HUES64 (cell line): ENCODE results near the gene KRTAP5-4.

Experiments used
- H3K27ac ChIP-seq: 2 replicates; pipeline ENCODE4 v1.7.0; 2013; ENCODE audit warnings: low read depth, low read length, inconsistent platforms
- H3K27me3 ChIP-seq: 2 replicates; pipeline ENCODE4 v1.6.1; 2013; ENCODE audit warnings: mild to moderate bottlenecking, low read length; ENCODE audit not compliant: insufficient read depth
- H3K36me3 ChIP-seq: 2 replicates; pipeline ENCODE4 v1.6.1; 2013; ENCODE audit warnings: mild to moderate bottlenecking, low read length; ENCODE audit not compliant: insufficient read depth
- H3K4me1 ChIP-seq: 2 replicates; pipeline ENCODE4 v1.6.1; 2013; ENCODE audit warnings: mild to moderate bottlenecking, low read length, moderate library complexity; ENCODE audit not compliant: insufficient read depth
- H3K4me3 ChIP-seq: 2 replicates; pipeline ENCODE4 v1.5.1; 2013; ENCODE audit warnings: mild to moderate bottlenecking, low read length, moderate library complexity
- H3K9ac ChIP-seq: 2 replicates; pipeline ENCODE4 v1.6.1; 2013; ENCODE audit warnings: mild to moderate bottlenecking, low read depth, low read length
- H3K9me3 ChIP-seq: 2 replicates; pipeline ENCODE4 v1.6.1; 2013; ENCODE audit warnings: low read depth, low read length; ENCODE audit not compliant: insufficient read depth
- WGBS: fragments of 150-250, 120-280 bp; methylation state at CpG from one replicate; pipeline ENCODE4 v1.1.7; 2013; ENCODE audit warnings: missing lambda C conversion rate; 5-methylcytosine and 5-hydroxymethylcytosine counted together

KRTAP5-4 gene

GRCh38 chr11:1643146-1643690, 21.3 kb upstream of the KRTAP5-4 start:
- Histone ChIP-seq H3K9ac (no peak overlapping the region), H3K27me3 (peaks cover 3% of the 10 kb centered on the region; the same call in 1 of the 2 replicates), H3K9me3 (no peaks in the 10 kb centered on the region), H3K36me3 (no peaks in the 10 kb centered on the region), H3K27ac (no peak overlapping the region), H3K4me1 (no peaks in the 10 kb centered on the region), H3K4me3 (no peak overlapping the region)
- WGBS = 95% methylated on average over 18 of the region's 20 CpGs

- peaks cover 3% of the 10 kb centered on the region; the same call in 1 of the 2 replicates for H3K27me3 ChIP-seq
- H3K27ac ChIP-seq = no peak overlapping the region
- WGBS = 85% methylated on average over 29 of the region's 29 CpGs
Measured at GRCh38 chr11:1642288-1643145, 20.6 kb upstream of the KRTAP5-4 start.

GRCh38 chr11:1641096-1641495, 19.2 kb upstream of the KRTAP5-4 start:
- WGBS = 93% methylated on average over 15 of the region's 15 CpGs
- H3K4me1 ChIP-seq = no peaks in the 10 kb centered on the region
- H3K9ac ChIP-seq = no peak overlapping the region
- no peak overlapping the region for H3K27ac ChIP-seq
- no peak overlapping the region for H3K4me3 ChIP-seq
- H3K36me3 ChIP-seq = no peaks in the 10 kb centered on the region
- no peaks in the 10 kb centered on the region for H3K9me3 ChIP-seq
- H3K27me3 ChIP-seq = peaks cover 3% of the 10 kb centered on the region; the same call in 1 of the 2 replicates

More at GRCh38 chr11:1642288-1643145, 20.6 kb upstream of the KRTAP5-4 start:
- no peaks in the 10 kb centered on the region for H3K4me1 ChIP-seq
- no peaks in the 10 kb centered on the region for H3K9me3 ChIP-seq
- no peak overlapping the region for H3K4me3 ChIP-seq
- H3K36me3 ChIP-seq = no peaks in the 10 kb centered on the region
- H3K9ac ChIP-seq = no peak overlapping the region

DNA sequence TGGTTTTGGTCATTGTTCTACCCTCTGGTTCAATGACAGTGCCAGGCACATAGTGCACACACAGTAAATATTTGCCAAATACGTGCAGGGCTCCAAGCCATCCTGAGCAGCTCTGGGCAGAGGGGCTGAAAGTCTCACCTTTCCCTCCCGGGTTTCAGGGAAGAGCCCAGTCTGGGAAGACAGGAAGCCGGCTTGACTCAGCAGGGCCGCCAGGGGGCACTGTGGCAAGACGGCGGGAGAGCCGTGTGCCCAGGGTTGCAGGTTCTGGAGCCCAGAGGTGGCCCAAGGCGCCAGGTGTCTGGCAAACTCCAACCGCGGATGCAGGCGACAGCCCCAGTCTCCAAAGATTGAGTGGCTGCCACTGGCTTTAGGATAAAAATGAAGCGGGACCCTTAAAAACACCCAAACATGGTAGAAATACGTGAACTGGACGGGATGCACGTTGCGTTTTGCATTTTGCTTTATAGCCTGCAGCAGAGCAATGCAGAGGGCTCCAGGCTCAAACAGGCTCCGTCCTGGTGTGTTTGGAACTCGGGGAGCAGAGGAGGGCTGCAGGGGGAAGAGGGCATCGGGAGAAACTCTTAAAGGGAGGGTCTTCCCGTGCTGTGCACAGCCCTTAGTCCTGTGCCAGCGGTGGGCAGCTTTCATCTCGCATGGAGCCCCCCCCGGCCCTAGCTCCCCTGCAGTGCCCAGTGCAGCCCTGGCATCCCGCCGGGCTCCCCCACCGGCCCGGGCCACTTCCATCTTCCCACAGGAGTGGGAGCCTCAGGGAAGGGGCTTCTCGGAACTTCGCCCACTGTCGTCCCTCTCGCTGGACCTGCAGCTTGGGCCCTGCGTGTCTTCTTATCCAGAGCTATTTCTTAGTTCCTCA, 18.4 kb upstream of the KRTAP5-4 start:
- 57% methylated on average over 32 of the region's 32 CpGs for WGBS
- Histone ChIP-seq H3K36me3 (no peaks in the 10 kb centered on the region), H3K27me3 (peaks cover 3% of the 10 kb centered on the region; the same call in 1 of the 2 replicates)

DNA sequence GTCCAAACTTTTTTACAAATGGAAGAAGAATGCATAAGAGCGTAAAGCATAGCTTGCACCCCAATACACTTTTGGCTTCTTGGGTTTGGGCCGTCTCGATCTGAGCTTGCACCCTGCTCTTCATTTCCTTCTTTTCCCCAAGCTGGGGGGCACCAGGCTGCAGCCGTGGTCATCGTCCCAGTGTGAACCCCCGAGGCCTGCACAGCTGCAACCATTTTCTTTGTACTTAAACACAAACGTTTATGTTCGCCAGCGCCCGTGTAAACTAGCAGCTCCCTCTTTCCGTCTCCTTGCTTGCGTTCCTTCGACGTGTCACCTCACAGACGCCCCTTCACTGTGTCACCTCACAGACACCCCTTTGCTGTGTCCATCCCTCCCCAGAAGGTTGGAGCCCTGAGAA, 17.7 kb upstream of the KRTAP5-4 start:
- Histone ChIP-seq H3K36me3 (no peaks in the 10 kb centered on the region), H3K9me3 (no peaks in the 10 kb centered on the region), H3K4me3 (no peak overlapping the region), H3K9ac (no peak overlapping the region), H3K27me3 (peaks cover 3% of the 10 kb centered on the region; the same call in 1 of the 2 replicates), H3K4me1 (no peaks in the 10 kb centered on the region), H3K27ac (no peak overlapping the region)
- WGBS = 81% methylated on average over 15 of the region's 15 CpGs

More for the DNA sequence above, 18.4 kb upstream of the KRTAP5-4 start:
- Histone ChIP-seq H3K4me3 (no peak overlapping the region), H3K27ac (no peak overlapping the region), H3K9ac (no peak overlapping the region), H3K9me3 (no peaks in the 10 kb centered on the region), H3K4me1 (no peaks in the 10 kb centered on the region)

GRCh38 chr11:1639102-1639620, 17.2 kb upstream of the KRTAP5-4 start:
- 84% methylated on average over 18 of the region's 18 CpGs for WGBS
- H3K27ac ChIP-seq = no peak overlapping the region
- H3K27me3 ChIP-seq = peaks cover 3% of the 10 kb centered on the region; the same call in 1 of the 2 replicates
- no peaks in the 10 kb centered on the region for H3K36me3 ChIP-seq
- no peaks in the 10 kb centered on the region for H3K9me3 ChIP-seq
- no peaks in the 10 kb centered on the region for H3K4me1 ChIP-seq
- H3K9ac ChIP-seq = no peak overlapping the region
- H3K4me3 ChIP-seq = no peak overlapping the region

DNA sequence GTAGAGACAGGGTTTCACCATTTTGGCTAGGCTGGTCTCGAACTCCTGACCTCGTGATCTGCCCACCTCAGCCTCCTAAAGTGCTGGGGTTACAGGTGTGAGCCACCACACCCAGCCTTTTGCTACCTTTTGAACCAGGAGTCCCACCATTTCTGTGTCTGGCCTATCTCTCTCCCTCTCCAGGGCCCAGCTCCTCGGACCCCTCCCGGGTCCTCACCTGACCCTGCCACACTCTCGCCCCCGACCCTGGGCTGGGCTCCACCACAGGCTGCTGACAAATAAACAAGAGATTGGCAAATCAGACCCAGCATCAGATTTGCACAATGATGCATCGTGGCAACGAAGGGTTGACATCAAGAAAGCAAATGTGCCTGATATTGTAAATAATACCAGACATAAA, 16.4 kb upstream of the KRTAP5-4 start:
- H3K27me3 ChIP-seq = peaks cover 5% of the 10 kb centered on the region
- no peaks in the 10 kb centered on the region for H3K9me3 ChIP-seq
- no peak overlapping the region for H3K27ac ChIP-seq
- 68% methylated on average over 8 of the region's 8 CpGs for WGBS
- H3K36me3 ChIP-seq = no peaks in the 10 kb centered on the region
- H3K4me3 ChIP-seq = no peak overlapping the region
- H3K4me1 ChIP-seq = no peaks in the 10 kb centered on the region
- no peak overlapping the region for H3K9ac ChIP-seq

DNA sequence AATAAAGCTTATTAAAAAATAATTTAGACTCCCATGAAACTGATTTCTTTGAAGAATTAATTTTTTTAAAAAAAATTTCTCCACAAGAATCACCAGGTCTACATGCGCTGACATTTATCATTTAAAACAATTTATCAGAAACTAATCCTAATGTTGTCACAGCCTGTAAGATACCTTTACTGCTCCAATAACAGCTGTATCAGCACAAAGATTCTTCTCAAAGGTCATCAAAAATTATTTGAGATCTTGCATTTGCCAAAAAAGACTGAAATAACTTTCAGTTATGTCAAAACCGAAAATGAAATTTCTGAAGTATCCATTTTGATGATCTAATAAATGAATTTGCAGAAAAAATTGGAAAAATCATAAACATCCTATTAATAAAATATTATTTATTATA, 15.7 kb upstream of the KRTAP5-4 start:
- Histone ChIP-seq H3K9me3 (no peaks in the 10 kb centered on the region), H3K4me1 (no peaks in the 10 kb centered on the region), H3K9ac (no peak overlapping the region), H3K27me3 (peaks cover 5% of the 10 kb centered on the region), H3K27ac (no peak overlapping the region), H3K36me3 (no peaks in the 10 kb centered on the region), H3K4me3 (no peak overlapping the region)
- 91% methylated on average over 1 of the region's 2 CpGs for WGBS

- Histone ChIP-seq H3K27me3 (peaks cover 5% of the 10 kb centered on the region), H3K9ac (no peak overlapping the region), H3K4me3 (no peak overlapping the region), H3K9me3 (no peaks in the 10 kb centered on the region), H3K36me3 (no peaks in the 10 kb centered on the region), H3K27ac (no peak overlapping the region), H3K4me1 (no peaks in the 10 kb centered on the region)
- 95% methylated on average over 19 of the region's 19 CpGs for WGBS
Measured at GRCh38 chr11:1636291-1636950, 14.5 kb upstream of the KRTAP5-4 start.

GRCh38 chr11:1633864-1634263, 11.9 kb upstream of the KRTAP5-4 start:
- no peak overlapping the region for H3K27ac ChIP-seq
- H3K4me1 ChIP-seq = 0 out of 2 replicates have a peak, but pooled peaks cover 3% of the 10 kb centered on the region
- H3K9ac ChIP-seq = no peak overlapping the region
- no peaks in the 10 kb centered on the region for H3K9me3 ChIP-seq
- H3K36me3 ChIP-seq = no peaks in the 10 kb centered on the region
- no peak overlapping the region for H3K4me3 ChIP-seq
- WGBS = 93% methylated on average over 10 of the region's 10 CpGs
- peaks cover 17% of the 10 kb centered on the region for H3K27me3 ChIP-seq
